ENCODE results near the gene UBE2E3. TPM values are rescaled to one million over a fixed set of nuclear protein-coding genes. Genes with fewer than 3 reads are reported as not detected.

UBE2E3 gene
- total RNA-seq, 4 donors from 2014 or later = 61.2 to 114 (median 82.3) TPM

DNA sequence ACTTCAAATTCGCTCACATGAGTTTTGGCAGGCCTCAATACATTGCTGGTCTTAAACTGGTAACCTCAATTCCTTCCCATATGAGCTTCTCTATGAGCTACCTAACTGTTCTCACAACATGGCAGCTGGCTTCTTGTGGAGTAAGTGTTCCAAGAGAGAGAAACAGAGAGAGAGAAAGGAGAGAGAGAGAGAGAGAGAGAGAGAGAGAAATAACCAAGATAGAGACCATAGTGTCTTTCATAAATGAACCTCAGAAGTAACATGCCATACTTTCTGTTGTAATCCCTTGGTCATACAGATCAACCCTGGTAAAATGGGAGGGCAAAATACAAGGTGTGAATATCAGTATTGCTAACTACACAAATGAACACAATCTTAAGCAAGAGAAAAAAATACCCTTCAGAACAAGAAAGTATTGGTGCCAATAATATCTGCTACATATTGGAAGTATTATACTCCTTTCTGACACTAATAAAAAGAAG lies 33.2 kb upstream of the UBE2E3 start:
- TF ChIP-seq, protein P1, sequence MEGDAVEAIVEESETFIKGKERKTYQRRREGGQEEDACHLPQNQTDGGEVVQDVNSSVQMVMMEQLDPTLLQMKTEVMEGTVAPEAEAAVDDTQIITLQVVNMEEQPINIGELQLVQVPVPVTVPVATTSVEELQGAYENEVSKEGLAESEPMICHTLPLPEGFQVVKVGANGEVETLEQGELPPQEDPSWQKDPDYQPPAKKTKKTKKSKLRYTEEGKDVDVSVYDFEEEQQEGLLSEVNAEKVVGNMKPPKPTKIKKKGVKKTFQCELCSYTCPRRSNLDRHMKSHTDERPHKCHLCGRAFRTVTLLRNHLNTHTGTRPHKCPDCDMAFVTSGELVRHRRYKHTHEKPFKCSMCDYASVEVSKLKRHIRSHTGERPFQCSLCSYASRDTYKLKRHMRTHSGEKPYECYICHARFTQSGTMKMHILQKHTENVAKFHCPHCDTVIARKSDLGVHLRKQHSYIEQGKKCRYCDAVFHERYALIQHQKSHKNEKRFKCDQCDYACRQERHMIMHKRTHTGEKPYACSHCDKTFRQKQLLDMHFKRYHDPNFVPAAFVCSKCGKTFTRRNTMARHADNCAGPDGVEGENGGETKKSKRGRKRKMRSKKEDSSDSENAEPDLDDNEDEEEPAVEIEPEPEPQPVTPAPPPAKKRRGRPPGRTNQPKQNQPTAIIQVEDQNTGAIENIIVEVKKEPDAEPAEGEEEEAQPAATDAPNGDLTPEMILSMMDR (IDR thresholded peaks at IDR 0.05; ENCODE audit: low read depth) = no peak

DNA sequence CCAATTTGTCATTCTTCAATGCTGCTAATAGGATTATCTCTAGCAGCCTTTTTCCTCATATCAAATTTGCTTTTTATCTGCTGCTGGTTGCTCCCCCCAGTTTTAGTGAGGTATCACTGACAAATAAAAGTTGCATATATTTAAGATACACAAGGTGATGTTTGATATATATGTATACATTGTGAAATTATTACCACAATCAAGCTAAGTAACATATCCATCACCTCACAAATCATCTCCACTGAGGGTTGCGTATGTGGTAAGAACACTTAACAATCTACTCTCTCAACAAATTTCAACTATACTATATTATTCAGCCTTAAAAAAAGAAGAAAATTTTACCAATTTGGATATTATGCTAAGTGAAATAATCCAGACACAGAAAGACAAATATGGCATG lies 30.5 kb upstream of the UBE2E3 start:
- TF ChIP-seq, protein P1 (IDR thresholded peaks at IDR 0.05; ENCODE audit: low read depth) = no peak

DNA sequence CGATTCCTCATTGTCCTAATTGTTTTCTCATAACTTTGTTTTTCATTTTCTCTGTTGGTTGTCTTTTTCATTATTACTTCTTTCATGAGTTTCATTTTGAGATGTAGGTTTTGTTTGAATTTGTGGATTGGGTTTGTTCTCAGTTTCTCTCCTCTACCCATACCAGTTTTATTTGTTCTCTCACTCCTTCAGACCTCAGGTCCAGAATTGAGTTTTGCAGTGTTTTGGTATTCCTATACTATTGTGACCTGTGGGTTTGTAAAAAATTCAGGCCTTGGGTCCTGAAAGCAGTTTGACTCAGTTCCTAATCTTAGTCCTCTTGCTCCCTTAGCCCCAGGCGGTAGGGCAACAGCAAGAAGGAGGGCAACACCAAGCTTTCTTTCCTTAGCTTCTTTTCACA lies 28.3 kb upstream of the UBE2E3 start:
- TF ChIP-seq, protein P1 (IDR thresholded peaks at IDR 0.05; ENCODE audit: low read depth) = no peak

DNA sequence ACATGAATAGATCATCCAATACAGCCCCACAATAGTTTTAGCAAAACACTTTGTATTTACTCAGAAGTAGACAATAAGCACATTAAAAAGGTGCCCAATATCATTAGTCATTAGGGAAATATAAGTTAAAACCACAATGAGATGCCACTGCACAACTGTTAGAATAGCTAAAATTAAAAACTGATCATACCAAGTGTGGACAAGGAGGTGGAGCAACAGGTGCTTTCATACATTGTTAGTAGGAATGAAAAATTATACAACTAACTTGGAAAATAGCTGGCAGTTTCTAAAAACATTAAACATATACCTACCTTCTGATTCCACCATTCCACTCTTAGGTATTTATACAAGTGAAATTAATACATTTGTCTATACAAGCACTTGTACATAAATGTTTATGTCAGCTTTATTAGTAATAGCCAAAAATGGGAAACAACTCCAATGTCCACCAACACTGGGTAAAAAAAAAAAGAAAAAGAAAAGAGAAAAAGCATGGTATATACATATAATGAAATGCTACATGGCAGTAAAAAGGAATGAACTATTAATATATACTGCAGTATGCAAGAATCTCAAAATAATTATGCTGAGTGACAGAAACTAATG lies 27.6 kb upstream of the UBE2E3 start:
- TF ChIP-seq, protein P1 (IDR thresholded peaks at IDR 0.05; ENCODE audit: low read depth) = no peak

DNA sequence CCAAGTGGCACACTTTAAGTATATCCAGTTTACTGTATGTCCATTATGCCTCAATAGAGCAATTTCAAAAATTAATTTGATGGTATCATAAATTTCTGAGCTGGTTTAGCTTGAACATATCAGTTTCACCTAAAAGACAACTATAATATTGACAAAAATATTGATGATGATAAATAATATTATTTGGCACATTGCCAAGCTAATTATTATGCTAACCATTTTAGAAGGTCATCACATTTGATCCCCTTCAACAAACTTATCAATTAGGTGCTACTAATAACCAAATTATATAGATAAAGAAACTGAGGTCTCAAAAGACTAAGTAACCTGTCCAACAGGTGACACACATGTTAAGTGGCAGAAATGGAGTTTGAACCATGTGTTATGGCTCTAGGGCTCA lies 26.9 kb upstream of the UBE2E3 start:
- TF ChIP-seq, protein P1 (IDR thresholded peaks at IDR 0.05; ENCODE audit: low read depth) = no peak

DNA sequence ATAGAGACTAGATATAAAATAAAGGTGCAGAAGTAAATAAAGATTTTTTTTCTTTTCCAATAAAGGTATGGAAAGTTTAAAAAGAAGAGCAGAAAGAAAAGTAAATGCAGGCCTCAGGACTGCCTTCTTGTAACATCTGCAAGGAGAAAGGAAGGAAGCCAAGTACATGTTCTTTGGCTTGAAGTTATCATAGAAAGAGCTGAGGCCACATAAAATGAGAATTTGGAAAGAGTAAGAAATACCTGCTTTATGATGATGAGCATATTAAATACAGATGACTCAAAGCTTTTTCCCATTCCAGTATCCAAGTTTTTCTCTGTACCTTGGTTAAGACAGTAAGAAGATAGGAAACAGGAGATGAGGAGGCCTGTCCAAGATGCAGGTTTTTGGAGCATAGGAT lies 25.3 kb upstream of the UBE2E3 start:
- TF ChIP-seq, protein P1 (IDR thresholded peaks at IDR 0.05; ENCODE audit: low read depth) = no peak

DNA sequence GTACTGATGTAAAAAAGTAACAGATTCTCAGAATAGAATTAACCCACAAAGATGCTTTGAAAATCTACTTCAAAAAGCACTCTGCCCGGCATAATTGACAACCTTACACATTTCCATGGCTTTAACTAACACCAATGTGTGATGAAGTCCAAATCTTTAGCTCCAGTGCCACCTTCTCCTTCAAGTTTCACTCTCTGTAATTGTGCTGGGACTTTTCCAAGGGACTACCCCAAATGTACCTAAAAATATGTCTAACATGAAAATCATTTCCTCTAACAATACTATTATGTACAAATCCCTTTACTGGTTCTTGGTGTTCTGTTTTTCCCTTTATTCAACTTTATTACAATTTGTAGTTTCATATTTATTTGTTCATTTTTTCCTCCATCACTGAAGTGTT lies 20.6 kb upstream of the UBE2E3 start:
- TF ChIP-seq, protein P1 (IDR thresholded peaks at IDR 0.05; ENCODE audit: low read depth) = no peak

Data from subcutaneous adipose tissue (tissue), 4 donors.